ENCODE measurements around the gene DNM2.

DNM2 gene

DNA sequence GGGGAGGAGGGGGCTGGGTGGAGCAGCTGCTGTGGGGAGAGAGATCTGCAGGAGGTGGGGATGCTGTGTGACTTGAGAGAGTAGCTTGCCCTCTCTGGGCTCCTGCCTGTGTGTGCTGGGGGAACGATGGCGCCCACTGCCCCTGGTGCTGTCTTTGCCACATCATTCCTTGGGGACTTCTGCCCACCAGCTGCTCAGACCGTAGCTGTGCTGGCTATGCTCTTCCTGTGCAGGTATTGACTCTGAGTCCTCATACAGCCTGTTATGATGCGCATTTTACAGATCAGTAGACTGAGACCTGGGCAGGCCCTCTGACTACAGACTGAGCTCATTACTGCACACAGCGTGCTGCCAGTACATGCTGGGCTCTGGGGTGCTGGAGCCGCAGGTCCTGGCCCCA lies 51.1 kb downstream of the DNM2 start:
- no peak overlapping the region for H3K4me3 ChIP-seq (ENCODE audit: control insufficient read depth, low read depth, low read length)
- no peak for DNase-seq (ENCODE audit: low read depth)
- TF ChIP-seq, protein P1, sequence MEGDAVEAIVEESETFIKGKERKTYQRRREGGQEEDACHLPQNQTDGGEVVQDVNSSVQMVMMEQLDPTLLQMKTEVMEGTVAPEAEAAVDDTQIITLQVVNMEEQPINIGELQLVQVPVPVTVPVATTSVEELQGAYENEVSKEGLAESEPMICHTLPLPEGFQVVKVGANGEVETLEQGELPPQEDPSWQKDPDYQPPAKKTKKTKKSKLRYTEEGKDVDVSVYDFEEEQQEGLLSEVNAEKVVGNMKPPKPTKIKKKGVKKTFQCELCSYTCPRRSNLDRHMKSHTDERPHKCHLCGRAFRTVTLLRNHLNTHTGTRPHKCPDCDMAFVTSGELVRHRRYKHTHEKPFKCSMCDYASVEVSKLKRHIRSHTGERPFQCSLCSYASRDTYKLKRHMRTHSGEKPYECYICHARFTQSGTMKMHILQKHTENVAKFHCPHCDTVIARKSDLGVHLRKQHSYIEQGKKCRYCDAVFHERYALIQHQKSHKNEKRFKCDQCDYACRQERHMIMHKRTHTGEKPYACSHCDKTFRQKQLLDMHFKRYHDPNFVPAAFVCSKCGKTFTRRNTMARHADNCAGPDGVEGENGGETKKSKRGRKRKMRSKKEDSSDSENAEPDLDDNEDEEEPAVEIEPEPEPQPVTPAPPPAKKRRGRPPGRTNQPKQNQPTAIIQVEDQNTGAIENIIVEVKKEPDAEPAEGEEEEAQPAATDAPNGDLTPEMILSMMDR (IDR thresholded peaks at IDR 0.05; ENCODE audit: control insufficient read depth, insufficient read depth, low read depth, low read length, missing control alignments) = no peak

DNA sequence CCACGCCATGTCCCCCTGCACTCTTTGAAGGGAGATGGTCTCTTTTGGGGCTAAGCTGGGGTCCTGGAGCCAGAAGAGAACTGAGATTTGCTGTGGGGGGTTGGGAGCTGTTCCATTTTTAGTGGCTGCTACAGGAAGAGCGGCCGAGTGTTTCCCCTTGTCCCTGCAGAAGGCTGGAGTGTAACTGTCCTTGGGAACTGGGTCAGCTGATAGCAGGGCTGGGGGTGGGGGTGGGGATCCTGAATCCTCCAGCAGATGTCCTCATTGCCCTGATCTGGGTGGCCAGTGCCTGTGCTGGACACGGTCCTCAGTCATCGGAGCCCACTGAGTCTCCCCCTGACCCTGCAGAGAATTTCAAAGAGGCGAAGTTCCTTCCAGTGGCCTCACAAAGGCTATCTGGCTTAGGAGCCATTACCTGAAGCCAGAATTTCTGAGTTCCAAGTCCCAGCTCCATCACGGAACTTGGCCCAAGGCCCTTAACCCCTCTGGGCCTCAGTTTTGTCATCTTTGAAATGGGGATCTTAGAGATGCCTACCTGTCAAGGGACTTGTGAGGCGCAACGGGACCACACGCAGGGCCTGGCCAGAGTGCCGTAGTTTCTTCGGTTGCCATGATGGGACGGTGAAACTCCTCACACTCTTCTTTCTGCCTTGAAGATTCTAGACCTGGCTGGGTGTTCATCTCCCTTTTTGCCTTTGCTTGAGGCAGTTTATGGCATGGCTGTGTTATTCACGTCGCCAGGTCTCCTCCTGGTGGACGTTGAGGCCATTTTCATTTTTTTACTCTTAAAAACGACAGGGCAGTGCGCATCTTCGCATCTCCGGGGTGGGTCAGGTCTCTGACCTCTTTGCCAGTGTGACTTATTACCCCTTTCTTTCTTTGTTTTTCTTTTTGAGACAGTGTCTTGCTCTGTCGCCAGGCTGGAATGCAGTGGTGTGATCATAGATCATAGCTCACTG lies 51.9 kb downstream of the DNM2 start:
- DNase-seq (ENCODE audit: low read depth) = no peak
- H3K4me3 ChIP-seq (ENCODE audit: control insufficient read depth, low read depth, low read length) = no peak overlapping the region
- TF ChIP-seq, protein P1 (IDR thresholded peaks at IDR 0.05; ENCODE audit: control insufficient read depth, insufficient read depth, low read depth, low read length, missing control alignments) = peak; percentile 34

DNA sequence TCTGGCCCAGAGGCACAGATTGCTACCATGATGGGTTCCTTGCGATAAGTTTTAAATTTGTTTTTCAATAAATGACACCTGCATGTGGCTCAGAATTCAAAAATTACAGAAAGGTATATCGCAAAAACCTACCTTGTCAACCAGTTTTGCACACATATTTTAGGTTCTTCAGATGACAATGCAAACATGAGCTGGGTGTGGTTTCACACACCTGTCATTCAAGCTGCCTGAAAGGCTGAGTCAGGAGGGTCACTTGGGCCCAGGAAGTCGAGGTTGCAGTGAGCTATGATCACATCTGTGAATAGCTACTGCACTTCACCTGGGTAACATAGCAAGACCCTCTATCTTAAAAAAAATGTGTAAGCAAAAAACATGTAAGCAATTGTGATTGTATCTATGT lies 56.1 kb downstream of the DNM2 start:
- TF ChIP-seq, protein P1 (IDR thresholded peaks at IDR 0.05; ENCODE audit: control insufficient read depth, insufficient read depth, low read depth, low read length, missing control alignments) = no peak
- DNase-seq (ENCODE audit: low read depth) = no peak
- H3K4me3 ChIP-seq (ENCODE audit: control insufficient read depth, low read depth, low read length) = no peak overlapping the region

DNA sequence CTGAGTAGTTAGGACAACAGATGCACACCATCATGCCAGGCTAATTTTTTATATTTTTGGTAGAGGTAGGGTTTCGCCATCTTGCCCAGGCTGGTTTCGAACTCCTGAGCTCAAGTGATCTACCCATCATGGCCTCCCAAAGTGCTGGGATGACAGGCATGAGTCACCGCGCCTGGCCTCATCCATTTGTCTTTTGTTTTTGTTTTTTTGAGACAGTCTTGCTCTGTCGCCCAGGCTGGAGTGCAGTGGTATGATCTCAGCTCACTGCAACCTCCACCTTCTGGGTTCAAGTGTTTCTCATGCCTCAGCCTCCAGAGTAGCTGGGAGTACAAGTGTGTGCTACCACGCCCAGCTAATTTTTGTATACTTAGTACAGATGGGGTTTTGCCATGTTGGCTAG lies 57.0 kb downstream of the DNM2 start:
- TF ChIP-seq, protein P1 (IDR thresholded peaks at IDR 0.05; ENCODE audit: control insufficient read depth, insufficient read depth, low read depth, low read length, missing control alignments) = no peak
- no peak for DNase-seq (ENCODE audit: low read depth)
- no peak overlapping the region for H3K4me3 ChIP-seq (ENCODE audit: control insufficient read depth, low read depth, low read length)

DNA sequence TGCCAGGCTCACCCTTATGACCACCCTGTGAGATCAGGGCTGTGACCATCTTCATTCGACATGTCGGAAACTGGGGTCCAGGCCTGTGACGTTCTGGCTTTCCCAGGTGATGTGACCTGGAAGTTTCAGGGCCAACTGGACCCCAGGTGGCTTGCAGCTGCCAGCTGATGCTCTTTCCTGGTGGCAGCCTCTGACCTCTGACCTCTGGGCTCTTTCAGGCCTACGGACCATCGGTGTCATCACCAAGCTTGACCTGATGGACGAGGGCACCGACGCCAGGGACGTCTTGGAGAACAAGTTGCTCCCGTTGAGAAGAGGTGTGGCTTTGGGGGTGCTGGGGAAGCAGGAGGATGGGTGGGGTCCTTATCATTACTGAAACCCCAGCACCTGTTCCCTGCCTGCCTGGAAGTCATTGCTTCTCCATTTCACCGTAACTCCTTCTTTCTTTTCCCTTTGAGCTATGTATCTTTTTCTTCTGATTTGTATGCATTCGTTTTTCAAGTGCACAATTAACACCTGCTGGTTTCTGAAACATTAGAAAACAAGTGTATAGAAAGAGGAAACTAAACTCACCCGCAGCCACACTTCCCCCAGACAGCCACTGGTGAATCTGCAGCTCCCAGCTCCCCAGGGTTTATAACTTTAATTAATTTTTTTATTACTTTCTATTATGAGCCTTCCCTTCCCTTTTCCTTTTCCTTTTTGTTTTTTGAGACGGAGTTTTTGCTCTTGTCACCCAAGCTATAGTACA lies 59.2 kb downstream of the DNM2 start:
- H3K4me3 ChIP-seq (ENCODE audit: control insufficient read depth, low read depth, low read length) = no peak overlapping the region
- DNase-seq (ENCODE audit: low read depth) = no peak
- TF ChIP-seq, protein P1 (IDR thresholded peaks at IDR 0.05; ENCODE audit: control insufficient read depth, insufficient read depth, low read depth, low read length, missing control alignments) = no peak

DNA sequence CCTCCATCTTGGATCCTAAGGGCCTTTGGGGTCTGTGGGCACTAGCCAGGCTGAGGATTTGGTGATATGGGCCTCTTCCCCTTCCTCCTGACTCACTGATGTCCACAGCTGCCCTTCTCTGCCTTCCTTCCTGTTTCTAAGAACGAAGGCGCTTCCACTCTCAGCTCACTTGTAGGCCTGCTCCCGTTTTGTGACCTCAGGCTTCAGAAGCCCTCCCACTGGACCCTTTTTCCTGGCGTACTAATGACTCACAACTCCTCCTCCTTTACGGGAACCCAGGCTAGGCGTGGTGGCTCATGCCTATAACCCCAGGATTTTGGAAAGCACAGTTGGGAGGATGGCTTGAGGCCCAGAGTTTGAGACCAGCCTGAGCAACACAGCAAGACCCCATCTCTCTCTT lies 62.5 kb downstream of the DNM2 start:
- no peak overlapping the region for H3K4me3 ChIP-seq (ENCODE audit: control insufficient read depth, low read depth, low read length)
- TF ChIP-seq, protein P1 (IDR thresholded peaks at IDR 0.05; ENCODE audit: control insufficient read depth, insufficient read depth, low read depth, low read length, missing control alignments) = no peak
- DNase-seq (ENCODE audit: low read depth) = peak; percentile 56
